Mucosa of descending colon (tissue), 3 donors: Measurements from ENCODE around the gene CTBP2. TPM values are rescaled to one million over a fixed set of nuclear protein-coding genes. Genes with fewer than 3 reads are reported as not detected.

Experiments
- ATAC-seq: fragments of 200-7000 bp; cut with Tn5 transposase; one replicate; pipeline ENCODE4 v1.9.1; 2020; ENCODE audit warnings: mild to moderate bottlenecking, moderate library complexity
- DNase-seq, 3 donors: peaks; one replicate each; pipeline ENCODE4 v3.0.0-alpha.2; 2020
- H3K36me3 ChIP-seq: fragments of 200-600 bp; one replicate; pipeline ENCODE4 v1.8.0; 2021; ENCODE audit warnings: low read depth, mild to moderate bottlenecking
- H3K4me1 ChIP-seq: fragments of 200-600 bp; one replicate; pipeline ENCODE4 v1.8.0; 2021; ENCODE audit warnings: low read depth, mild to moderate bottlenecking
- H3K4me3 ChIP-seq: fragments of 200-600 bp; one replicate; pipeline ENCODE4 v1.8.0; 2021; ENCODE audit warnings: mild to moderate bottlenecking
- H3K9me3 ChIP-seq: fragments of 200-600 bp; one replicate; pipeline ENCODE4 v1.8.0; 2021; ENCODE audit warnings: mild to moderate bottlenecking
- intact Hi-C, 2 donors: fragments of 100-400 bp; cut with DNase I in 1 of 2; cut with micrococcal nuclease in 1 of 2; formaldehyde crosslinking; loops; one replicate each; pipeline versions ENCODE4 v1.11.0 to v1.11.1; 2022; cut with DNase I, micrococcal nuclease
- total RNA-seq, 3 donors: library from RNA; stranded (reverse); fragmentation: NEBNext Ultra II Directional in 2 of 3; extraction: Animal tissue kit (Norgen Biotek cat#: 25700) in 2 of 3; gene quantifications; one replicate each; pipeline versions ENCODE4 v1.2.1 to v1.2.4, GENCODE V29; 2021 to 2023
- TF ChIP-seq, protein P1 (sequence below): fragments of 200-600 bp; IDR thresholded peaks from one replicate; pipeline ENCODE4 v1.8.0; 2022; ENCODE audit warnings: antibody characterized with exemption, mild to moderate bottlenecking
- donor health status: DM: no; HTN: no; CAD: no; lungs with moderate emphysema.
- donor health status: DM: no; HTN: no; CAD: no.
- donor health status: DM: no; HTN: yes; CAD: no.

Gene CTBP2
- total RNA-seq, 3 donors from 2014 or later, result 109 to 137 (median 121) TPM

DNA sequence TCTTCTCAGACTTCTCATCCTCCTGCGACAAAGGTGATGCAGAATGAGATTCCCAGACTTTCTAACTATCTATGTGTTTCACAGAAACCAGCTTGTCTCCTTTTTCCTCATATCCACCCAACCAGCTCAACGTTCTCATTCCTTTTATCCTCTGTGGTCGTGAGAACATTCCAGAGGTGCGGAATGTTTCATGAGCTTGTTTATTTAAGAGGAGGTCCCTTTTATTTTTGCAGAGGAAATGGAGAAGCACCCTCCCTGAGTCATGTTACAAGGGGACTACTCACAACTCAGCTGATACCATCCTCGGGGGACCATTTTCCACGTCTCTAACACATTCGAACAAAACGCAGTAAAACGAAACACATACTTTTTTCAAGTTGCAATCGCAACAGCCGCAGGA lies 125.2 kb downstream of the CTBP2 start:
- TF ChIP-seq, protein P1, sequence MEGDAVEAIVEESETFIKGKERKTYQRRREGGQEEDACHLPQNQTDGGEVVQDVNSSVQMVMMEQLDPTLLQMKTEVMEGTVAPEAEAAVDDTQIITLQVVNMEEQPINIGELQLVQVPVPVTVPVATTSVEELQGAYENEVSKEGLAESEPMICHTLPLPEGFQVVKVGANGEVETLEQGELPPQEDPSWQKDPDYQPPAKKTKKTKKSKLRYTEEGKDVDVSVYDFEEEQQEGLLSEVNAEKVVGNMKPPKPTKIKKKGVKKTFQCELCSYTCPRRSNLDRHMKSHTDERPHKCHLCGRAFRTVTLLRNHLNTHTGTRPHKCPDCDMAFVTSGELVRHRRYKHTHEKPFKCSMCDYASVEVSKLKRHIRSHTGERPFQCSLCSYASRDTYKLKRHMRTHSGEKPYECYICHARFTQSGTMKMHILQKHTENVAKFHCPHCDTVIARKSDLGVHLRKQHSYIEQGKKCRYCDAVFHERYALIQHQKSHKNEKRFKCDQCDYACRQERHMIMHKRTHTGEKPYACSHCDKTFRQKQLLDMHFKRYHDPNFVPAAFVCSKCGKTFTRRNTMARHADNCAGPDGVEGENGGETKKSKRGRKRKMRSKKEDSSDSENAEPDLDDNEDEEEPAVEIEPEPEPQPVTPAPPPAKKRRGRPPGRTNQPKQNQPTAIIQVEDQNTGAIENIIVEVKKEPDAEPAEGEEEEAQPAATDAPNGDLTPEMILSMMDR, result no peak
- ATAC-seq, result no peak
- no peaks in the 10 kb centered on the region for H3K36me3 ChIP-seq
- H3K4me3 ChIP-seq, result no peak overlapping the region
- no peak for DNase-seq
- no peaks in the 10 kb centered on the region for H3K9me3 ChIP-seq
- H3K4me1 ChIP-seq, result peaks cover 22% of the 10 kb centered on the region
- intact Hi-C loops, result no loop called here

DNA sequence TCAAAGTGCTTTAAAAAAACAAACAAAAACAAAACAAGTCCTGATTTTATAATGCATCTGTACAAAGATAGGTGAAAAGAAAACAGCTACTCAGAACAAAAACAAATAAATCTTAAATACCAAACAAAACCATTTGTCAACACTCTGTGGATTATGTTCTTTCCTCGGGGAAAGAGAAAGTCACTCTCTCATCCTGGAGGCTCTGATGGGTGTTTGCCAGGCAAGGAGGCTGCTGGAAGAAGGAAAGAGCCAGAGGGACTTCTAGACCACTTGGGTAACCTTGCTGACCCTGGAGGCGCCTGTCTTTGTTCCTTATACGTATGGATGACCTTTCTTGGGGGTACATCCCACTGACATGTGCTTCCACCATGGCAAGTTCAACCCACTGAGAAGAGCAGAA lies 125.7 kb downstream of the CTBP2 start:
- TF ChIP-seq, protein P1, result no peak
- Histone ChIP-seq H3K4me3 (no peak overlapping the region), H3K36me3 (no peaks in the 10 kb centered on the region), H3K9me3 (no peaks in the 10 kb centered on the region), H3K4me1 (peaks cover 24% of the 10 kb centered on the region)
- DNase-seq, result no peak
- intact Hi-C loops, result no loop called here
- no peak for ATAC-seq

DNA sequence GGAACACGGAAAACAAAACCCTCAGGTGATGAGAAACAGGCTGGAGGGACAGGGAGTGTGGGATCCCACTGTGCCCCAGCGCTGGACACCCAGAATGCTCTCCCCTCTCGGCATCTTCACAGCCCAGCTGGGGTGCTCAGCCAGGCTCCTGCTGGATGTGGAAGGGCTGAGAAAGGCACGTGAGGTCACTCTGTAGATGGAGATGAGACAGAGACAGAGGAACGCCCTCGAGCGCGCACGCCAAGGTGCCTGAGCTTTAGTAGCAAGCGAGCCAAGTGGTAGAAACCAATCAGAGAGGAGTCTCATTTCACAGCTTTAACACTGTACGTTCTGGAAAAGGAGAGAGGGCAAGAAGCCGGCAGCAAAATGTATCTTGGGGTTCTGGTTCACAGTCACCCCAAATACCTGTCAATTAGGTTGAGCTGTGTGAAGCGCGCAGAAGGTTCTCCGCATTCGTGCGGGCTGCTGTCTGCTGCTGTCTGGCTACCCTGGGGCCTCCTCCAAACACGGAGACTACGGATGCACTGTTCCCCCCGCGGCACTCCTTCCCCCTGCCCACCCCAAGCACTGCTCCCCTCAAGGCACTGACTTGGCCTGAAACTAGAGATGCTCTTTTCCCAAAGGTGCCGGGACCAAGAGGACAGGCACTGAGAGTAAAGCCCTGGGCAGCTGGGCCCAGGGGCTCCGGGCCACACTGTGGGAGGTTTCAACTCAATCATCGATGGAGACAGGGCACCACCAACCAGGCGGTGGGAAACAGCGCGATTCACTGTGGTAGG lies 127.0 kb downstream of the CTBP2 start:
- ATAC-seq, result no peak
- H3K36me3 ChIP-seq, result no peaks in the 10 kb centered on the region
- TF ChIP-seq, protein P1, result no peak
- peak in 1 of 3 donors; percentile 31 for DNase-seq
- intact Hi-C loops, result no loop called here
- H3K4me1 ChIP-seq, result peaks cover 11% of the 10 kb centered on the region
- H3K9me3 ChIP-seq, result no peaks in the 10 kb centered on the region
- H3K4me3 ChIP-seq, result no peak overlapping the region

DNA sequence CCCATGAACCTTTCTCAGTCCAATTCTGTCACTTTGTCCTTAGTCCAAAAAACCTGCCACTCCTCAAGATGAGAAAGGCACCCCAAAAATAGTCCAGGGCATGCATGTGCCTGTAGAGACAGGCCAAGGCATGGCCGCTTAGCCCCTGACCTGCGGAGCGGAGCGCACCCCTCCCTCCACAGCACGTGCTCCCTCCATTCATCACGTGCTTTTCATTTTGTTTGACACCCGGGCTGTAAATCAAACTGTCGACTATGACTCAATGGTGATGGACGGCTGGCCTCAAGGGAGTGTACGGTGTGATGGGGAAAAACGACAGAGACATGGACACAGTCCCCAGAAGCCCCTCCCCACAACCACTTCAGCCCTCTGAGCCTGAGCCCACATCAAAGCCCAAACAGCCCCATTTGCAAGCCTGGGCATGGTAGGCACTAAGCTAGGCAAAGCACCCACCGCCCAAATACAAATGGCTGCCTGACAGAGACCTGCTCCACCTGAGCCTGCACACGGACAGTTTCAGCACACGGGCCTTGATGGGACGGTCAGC lies 127.8 kb downstream of the CTBP2 start:
- intact Hi-C loops, result no loop called here
- Histone ChIP-seq H3K4me1 (peaks cover 15% of the 10 kb centered on the region), H3K36me3 (no peaks in the 10 kb centered on the region), H3K4me3 (no peak overlapping the region), H3K9me3 (no peaks in the 10 kb centered on the region)
- no peak for DNase-seq
- TF ChIP-seq, protein P1, result no peak
- no peak for ATAC-seq

DNA sequence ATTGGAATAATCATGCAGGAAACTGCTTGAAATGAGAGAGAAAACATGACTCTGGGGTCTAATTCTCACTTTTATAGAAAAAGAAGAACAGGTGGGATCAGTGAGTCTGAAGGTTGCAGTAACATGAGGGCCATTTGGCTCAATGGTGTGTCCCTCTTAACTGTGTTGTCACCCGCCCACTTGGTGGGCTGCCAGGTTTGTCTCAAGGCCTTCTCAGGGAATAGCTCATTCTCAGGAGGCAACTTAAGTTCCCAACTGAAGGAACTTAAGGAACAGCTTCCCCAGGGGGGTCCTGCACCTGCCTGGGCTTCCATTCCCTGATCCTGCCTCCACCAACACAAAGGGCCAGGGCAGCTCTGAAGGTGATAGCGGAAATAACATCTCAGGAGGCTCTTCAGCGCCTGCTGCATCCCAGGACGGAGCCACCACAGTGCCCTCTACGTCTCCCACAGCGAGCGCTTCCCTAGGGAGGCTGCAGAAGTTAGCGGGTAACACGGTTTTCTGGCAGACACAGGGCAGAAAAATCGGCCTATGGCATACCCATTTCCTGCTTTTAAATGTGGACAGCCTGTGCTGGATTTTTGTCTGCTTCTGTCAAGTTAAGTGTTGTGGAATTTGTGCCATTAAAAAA lies 129.7 kb downstream of the CTBP2 start:
- DNase-seq (peak in 1 of 3 donors; percentile 21), ATAC-seq (no peak)

More for the DNA sequence above, 129.7 kb downstream of the CTBP2 start:
- Histone ChIP-seq H3K36me3 (no peaks in the 10 kb centered on the region), H3K9me3 (no peaks in the 10 kb centered on the region), H3K4me1 (peaks cover 15% of the 10 kb centered on the region), H3K4me3 (no peak overlapping the region)
- TF ChIP-seq, protein P1, result no peak
- intact Hi-C loops, result no loop called here
